ENCODE measurements around the gene ZNF827.

- TF ChIP-seq CTCF (IDR thresholded peaks at IDR 0.05 in 4 of 5, conservative IDR thresholded peaks at IDR 0.05 in 1 of 5) (no peak), POLR2A (IDR thresholded peaks at IDR 0.05) (no peak)
These were observed 38.6 kb downstream of the ZNF827 start for GRCh38 chr4:145899886-145900460.

Data from gastrocnemius medialis (tissue), 4 donors.